Measurements from ENCODE around the gene AKT1. TPM values are rescaled to one million over a fixed set of nuclear protein-coding genes. Genes with fewer than 3 reads are reported as not detected.

Gene AKT1
- total and polyA plus RNA-seq, 2 of the 13 experiments (the other 11 are each of a cell fraction or from before 2014, with no cell fraction given) = 96.2 to 116 TPM

GRCh38 chr14:104735830-104736642, 59.5 kb downstream of the AKT1 start:
- ChIA-PET POLR2A (interaction anchor here (0.9 to 7.7 kb wide), 7 partner anchors 8 to 70 kb away, joined by 3 to 68 read pairs (median 3); partner anchors contain the start of genes ADSS1 and SIVA1), CTCF (ENCODE audit: low intra/inter-chr PET ratio, low total read pairs) (no interaction called here)
- Histone ChIP-seq H3K4me2 (ENCODE audit: low read depth, low read length) (peak overlapping the region; percentile 42), H3K9ac (ENCODE audit: insufficient read depth, low read depth, low read length) (peak overlapping the region; percentile 58), H3K36me3 (replicated peaks in 1 of 2; ENCODE audit: control insufficient read depth in 1 of 2, insufficient read depth in 2 of 2, low read length in 2 of 2) (no peaks in the 10 kb centered on the region; a peak in 1 of 5 replicates), H3K9me3 (ENCODE audit: low read length) (no peaks in the 10 kb centered on the region), H3K4me1 (ENCODE audit: insufficient read depth, low read length) (peaks cover 72% of the 10 kb centered on the region), H3K27ac (ENCODE audit: extremely low read length, insufficient read depth, low read length) (peak overlapping the region; percentile 79), H3K27me3 (ENCODE audit: control insufficient read depth in 1 of 2, insufficient read depth in 2 of 2, low read length in 2 of 2) (no peaks in the 10 kb centered on the region), H3K79me2 (ENCODE audit: insufficient read depth, low read length) (no peaks in the 10 kb centered on the region), H2AFZ (ENCODE audit: low read length) (no peak overlapping the region), H4K20me1 (ENCODE audit: insufficient read depth, low read length) (no peaks in the 10 kb centered on the region), H3K4me3 (replicated peaks in 1 of 3; ENCODE audit: insufficient read depth in 1 of 3, low read depth in 2 of 3, low read length in 3 of 3) (peak overlapping the region in 1 of 3 experiments; percentile 15; a peak in 2 of 6 replicates)
- no peak for FAIRE-seq
- peak; percentile 81 for DNase-seq (ENCODE audit: low spot score)
- in situ Hi-C loops (cut with HindIII; ENCODE audit: extremely low pct_ligation_motif_present, low pct_unique_long_range_greater_than_20kb) = no loop called here
- BruUV-seq (replicated peaks) = no TSS peak
- intact Hi-C loops (cut with micrococcal nuclease; ENCODE audit: unreplicated experiment) = no loop called here
- peak; percentile 61 for ATAC-seq
- WGBS (ENCODE audit: low lambda C conversion rate) = 29% methylated on average over 11 of the region's 26 CpGs
- TF ChIP-seq CEBPG (CRISPR knock-in tag; IDR thresholded peaks at IDR 0.05) (peak; percentile 90), ZBTB25 (CRISPR knock-in tag; IDR thresholded peaks at IDR 0.05) (peak; percentile 59; the same call in 1 of the 2 replicates), ZZZ3 (CRISPR knock-in tag; IDR thresholded peaks at IDR 0.05; ENCODE audit: borderline replicate concordance) (peak; percentile 57; the same call in 1 of the 2 replicates), SP140L (CRISPR knock-in tag; IDR thresholded peaks at IDR 0.05; ENCODE audit: borderline replicate concordance) (0 out of 2 replicates have a peak, but pooled peaks have one; percentile 21), ZNF414 (CRISPR knock-in tag; IDR thresholded peaks at IDR 0.05) (peak; percentile 86), MYNN (CRISPR knock-in tag; IDR thresholded peaks at IDR 0.05; ENCODE audit: low read depth) (peak; percentile 58; the same call in 1 of the 2 replicates), MIER3 (CRISPR knock-in tag; IDR thresholded peaks at IDR 0.05; ENCODE audit: borderline replicate concordance) (peak; percentile 94; the same call in 1 of the 2 replicates), ZNF232 (CRISPR knock-in tag; IDR thresholded peaks at IDR 0.05; ENCODE audit: borderline replicate concordance) (peak; percentile 97), ZNF557 (CRISPR knock-in tag; IDR thresholded peaks at IDR 0.05) (0 out of 2 replicates have a peak, but pooled peaks have one; percentile 38), PATZ1 (CRISPR knock-in tag; IDR thresholded peaks at IDR 0.05) (peak; percentile 48), ZBTB34 (CRISPR knock-in tag; IDR thresholded peaks at IDR 0.05) (peak; percentile 76), HES4 (CRISPR knock-in tag; IDR thresholded peaks at IDR 0.05; ENCODE audit: borderline replicate concordance) (peak; percentile 62; the same call in 1 of the 2 replicates), ZNF687 (CRISPR knock-in tag; IDR thresholded peaks at IDR 0.05) (peak; percentile 96)
